NK-92 (cell line): ENCODE data around the gene GNAQ.
"Not testable (repeated sequence)": the region's sequence is repeated elsewhere in the genome, so short reads cannot be mapped to it uniquely, and the experiment has no call there.

ENCODE experiments used
- DNase-seq: peaks from one replicate; lab custom pipeline; 2025; ENCODE audit not compliant: unreplicated experiment; lab: John Stamatoyannopoulos, UW

GNAQ gene

GRCh38 chr9:77881634-77882033, 150.0 kb downstream of the GNAQ start:
- not testable (repeated sequence) for DNase-seq

- no peak for DNase-seq
Measured at GRCh38 chr9:77881111-77881510, 150.5 kb downstream of the GNAQ start.

GRCh38 chr9:77879437-77879943, 152.1 kb downstream of the GNAQ start:
- DNase-seq, result no peak

- DNase-seq, result not testable (repeated sequence)
Measured at GRCh38 chr9:77878793-77879192, 152.8 kb downstream of the GNAQ start.

GRCh38 chr9:77877976-77878375, 153.6 kb downstream of the GNAQ start:
- no peak for DNase-seq

- no peak for DNase-seq
Measured at GRCh38 chr9:77876590-77876989, 155.0 kb downstream of the GNAQ start.

GRCh38 chr9:77876091-77876490, 155.5 kb downstream of the GNAQ start:
- DNase-seq, result no peak

- DNase-seq, result no peak
Measured at GRCh38 chr9:77872863-77873262, 158.7 kb downstream of the GNAQ start.

GRCh38 chr9:77872177-77872576, 159.4 kb downstream of the GNAQ start:
- DNase-seq, result no peak

GRCh38 chr9:77871483-77871882, 160.1 kb downstream of the GNAQ start:
- no peak for DNase-seq

GRCh38 chr9:77866878-77867277, 164.7 kb downstream of the GNAQ start:
- DNase-seq, result no peak

GRCh38 chr9:77865385-77866047, 166.1 kb downstream of the GNAQ start:
- no peak for DNase-seq

GRCh38 chr9:77864211-77864889, 167.3 kb downstream of the GNAQ start:
- no peak for DNase-seq

- DNase-seq, result not testable (repeated sequence)
Measured at GRCh38 chr9:77863638-77864037, 168.0 kb downstream of the GNAQ start.

- DNase-seq, result not testable (repeated sequence)
Measured at GRCh38 chr9:77860953-77861352, 170.7 kb downstream of the GNAQ start.

GRCh38 chr9:77857513-77858259, 173.9 kb downstream of the GNAQ start:
- DNase-seq, result no peak

GRCh38 chr9:77856615-77857014, 175.0 kb downstream of the GNAQ start:
- no peak for DNase-seq

- no peak for DNase-seq
Measured at GRCh38 chr9:77854916-77855311, 176.7 kb downstream of the GNAQ start.

- DNase-seq, result no peak
Measured at GRCh38 chr9:77854258-77854915, 177.2 kb downstream of the GNAQ start.

GRCh38 chr9:77853716-77854115, 177.9 kb downstream of the GNAQ start:
- DNase-seq, result no peak

- no peak for DNase-seq
Measured at GRCh38 chr9:77851882-77852595, 179.6 kb downstream of the GNAQ start.
